Fibroblast of skin of left biceps (primary cell): ENCODE results near the gene C5orf58.

Experiments used
- DNase-seq, 2 experiments: peaks; one replicate each; pipeline ENCODE4 v3.0.0-alpha.2; 2013; ENCODE audit warnings: low read depth in 2 of 2

C5orf58 gene

DNA sequence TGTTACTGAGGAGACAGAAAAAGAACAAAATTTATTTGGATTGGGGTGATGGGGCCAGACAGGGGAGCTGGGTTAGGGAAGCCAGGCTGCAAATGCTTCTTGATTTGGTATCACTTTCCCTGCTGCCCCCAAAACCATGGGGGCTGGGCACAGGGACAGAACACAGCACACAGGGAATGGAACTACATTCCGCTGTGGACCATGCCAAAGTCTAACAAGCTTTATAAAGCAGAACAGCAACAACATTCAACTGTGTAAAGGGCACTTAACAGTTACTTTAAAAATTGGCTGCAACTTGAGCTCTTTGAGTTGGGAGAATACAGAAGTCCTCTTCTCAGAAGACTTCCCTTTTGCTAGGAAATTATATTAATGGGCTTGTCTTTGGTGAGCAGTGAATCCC lies 23.8 kb downstream of the C5orf58 start:
- no peak for DNase-seq

DNA sequence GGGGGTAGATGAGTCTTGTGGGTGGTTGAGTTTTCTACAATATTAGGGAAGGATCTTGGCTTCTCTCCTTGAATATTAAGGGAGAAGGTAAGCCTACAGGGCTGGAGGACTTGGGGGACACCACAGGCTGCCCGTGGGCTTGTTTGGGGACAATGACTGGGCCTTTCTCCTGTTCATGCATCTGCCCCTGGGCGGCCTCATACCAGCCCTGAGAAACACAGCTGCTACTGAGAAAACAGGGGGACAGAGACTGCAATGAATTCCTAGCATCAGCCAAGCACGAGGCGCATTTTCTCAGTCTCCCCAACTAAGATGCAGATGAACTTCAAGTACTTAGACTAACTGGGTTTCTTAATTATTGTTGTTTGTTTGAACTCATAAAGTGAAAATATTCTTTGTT lies 24.6 kb downstream of the C5orf58 start:
- DNase-seq, result no peak

DNA sequence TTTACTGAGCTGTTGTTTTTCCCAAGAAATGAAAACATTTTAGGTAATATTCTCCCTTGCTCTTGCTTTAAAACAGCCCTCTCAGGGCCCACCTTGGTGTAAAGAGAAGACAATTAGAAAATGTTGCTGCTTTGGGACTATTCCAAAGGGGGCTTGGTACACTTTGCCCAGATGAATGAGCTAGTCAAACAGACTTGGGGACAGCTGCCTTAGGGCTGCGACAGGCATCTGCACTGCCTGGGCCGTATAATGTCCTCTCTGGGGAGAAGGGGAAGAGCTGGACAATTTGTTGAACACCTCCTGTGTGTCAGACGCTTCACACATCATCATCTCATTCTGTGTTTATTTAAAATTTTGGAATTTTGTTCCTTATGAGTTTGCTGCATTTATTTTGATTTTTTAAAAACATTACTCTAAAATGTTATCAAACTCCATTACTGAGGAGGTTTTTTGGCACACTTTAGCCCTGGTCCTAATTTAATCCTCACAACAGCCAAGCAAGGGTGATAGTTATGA lies 28.8 kb downstream of the C5orf58 start:
- no peak for DNase-seq

DNA sequence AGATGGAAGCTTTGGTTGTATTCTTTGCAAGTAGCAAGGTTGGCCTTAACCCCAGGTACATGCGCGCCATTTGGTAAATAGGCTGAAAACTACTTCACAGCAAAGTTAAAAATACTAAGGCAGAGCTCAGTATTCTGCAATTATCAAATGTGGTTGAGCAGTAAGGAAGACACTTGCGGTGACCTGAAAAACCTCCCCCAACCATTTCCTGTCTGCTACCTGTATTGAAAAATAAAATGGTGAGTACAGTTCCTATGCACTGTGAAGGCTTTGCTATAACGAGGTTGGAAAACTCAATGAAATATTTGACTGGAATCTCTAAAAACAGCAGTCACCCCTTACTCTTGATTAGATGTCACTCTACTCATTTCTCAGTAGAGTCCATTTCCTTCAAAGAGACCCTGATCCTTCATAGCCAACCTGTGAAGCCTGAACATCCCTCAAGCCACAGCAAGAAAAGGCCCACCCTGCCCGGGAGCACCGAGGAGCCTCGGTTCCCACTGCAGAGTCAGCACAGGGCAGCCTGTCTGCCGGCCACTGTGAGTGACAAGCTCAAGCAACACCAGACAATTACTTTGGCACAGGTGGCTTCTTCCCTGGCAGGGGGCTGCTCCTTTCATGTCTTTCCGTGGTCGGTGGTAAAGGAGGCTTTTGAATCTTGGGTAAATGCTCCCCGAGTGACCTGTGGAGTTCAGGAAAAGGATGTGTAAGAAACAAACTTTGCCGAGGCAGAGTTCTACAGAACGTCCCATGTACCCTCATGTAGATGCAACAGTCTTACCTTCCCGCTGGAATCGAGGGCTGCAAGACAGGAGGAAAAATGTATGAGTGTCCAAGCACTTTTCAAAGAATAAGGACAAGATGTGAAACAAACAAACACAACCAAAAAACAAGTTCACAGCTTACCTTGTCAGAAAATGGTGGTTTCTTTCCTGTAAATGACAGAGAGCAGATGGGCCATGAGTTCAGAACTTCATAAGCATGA lies 29.6 kb downstream of the C5orf58 start:
- DNase-seq, result no peak

DNA sequence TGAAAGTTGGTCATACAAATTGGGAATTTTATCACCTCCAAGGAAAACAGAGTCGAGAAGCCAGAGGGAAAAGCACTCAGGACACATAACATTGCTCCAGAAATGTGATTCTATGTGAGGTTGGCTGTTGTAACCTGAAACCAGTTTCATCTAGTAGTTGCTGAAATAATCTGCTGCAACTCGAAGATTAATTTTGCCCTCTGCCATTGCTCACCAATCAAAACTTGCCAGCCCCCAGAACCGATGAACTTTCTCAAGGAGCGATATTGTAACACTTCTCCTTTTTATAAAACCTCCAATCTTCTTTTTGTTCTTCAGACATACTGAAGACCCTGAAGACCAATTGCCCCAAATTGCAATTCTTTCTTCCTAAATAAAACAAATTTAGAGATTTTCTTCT lies 31.1 kb downstream of the C5orf58 start:
- no peak for DNase-seq

DNA sequence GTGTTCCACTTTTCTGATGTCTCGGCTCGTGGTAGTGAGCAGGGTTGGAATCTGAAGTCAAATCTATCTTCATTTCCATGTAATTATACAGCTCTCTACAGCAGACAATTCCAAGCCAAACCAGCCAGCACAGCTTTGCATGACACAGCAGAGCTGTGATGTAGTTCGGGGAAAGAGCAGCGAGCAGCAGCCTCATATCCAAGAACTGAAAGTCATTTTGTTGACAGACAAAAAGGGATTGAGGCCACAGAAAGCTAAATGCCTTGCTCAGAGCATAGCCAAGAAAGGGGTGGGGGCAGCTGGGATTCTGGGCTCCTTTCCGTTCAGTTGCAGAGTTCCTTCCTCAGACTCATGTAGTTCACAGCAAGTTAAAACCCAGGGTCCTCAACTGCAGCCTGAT lies 32.7 kb downstream of the C5orf58 start:
- no peak for DNase-seq

DNA sequence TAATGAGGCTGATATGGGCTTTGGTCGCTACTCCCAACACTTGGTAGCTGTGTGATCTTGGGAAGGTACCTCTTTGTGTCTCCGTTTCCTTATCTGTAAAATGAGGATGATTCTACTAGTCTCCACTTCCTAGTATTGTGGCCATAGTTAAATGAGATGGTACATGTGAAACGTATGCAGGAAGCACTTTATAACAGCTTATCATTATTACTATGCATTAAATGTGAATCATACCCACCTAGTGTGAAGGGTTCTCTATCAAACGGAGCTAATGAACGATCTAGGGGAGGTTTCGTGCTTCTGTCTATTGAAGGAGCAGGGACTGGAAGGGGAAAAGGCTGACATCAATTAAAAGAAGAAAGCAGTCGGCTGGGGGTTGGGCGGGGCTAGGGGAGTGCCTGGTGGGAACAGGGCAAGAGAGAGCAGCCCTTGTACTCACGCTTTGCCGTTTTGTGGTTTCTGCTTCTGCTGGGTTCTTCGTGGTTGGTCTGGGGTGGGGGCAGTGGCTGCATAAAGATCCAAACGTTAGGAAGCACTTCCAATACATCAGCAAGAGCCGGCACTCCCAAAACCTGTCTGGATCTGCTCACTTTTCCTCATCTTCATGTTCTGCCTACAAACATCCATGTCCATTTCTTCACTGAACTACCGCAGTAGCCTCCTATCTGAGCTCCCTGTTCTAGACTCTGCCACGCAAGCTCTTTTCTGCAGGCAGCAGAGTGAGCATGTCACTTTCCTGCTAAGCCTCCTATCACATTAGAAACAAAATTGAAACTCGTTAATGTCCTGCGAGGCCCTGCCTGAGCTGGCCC lies 34.0 kb downstream of the C5orf58 start:
- no peak for DNase-seq

DNA sequence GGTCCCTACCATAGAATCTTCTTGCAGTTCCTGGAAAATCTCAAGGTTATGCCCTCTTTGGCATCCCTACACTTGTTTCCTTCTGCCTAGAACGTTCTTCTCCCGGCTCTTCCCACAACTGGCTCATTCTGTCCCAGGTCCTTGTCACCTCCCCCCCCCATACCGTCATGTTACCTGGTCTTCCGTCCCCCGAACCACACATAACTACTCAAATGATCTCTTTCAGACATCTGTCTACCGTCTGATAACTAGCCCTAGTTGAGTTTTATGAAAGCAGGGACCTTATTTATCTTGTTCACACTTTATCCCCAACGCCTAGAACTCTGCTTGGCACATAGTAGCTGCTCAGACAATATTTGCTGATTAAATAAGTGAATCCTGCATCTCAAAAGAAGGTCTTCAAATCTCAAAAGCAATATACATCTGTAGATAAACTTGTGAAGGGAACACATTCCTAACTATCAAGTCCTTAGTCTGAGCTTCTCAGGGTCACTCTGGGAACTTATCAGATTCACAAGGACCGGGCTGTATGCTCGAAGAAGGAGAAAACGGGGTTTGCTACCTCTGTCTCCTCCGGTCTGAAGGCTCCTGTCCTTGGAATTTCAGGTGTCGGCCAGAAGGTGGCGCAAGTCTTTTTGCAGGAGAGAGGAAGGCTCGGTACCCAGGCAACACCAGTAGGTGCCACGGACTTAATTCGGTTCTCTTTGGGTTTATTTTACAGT lies 34.8 kb downstream of the C5orf58 start:
- DNase-seq, result peak; percentile 11 to 17

DNA sequence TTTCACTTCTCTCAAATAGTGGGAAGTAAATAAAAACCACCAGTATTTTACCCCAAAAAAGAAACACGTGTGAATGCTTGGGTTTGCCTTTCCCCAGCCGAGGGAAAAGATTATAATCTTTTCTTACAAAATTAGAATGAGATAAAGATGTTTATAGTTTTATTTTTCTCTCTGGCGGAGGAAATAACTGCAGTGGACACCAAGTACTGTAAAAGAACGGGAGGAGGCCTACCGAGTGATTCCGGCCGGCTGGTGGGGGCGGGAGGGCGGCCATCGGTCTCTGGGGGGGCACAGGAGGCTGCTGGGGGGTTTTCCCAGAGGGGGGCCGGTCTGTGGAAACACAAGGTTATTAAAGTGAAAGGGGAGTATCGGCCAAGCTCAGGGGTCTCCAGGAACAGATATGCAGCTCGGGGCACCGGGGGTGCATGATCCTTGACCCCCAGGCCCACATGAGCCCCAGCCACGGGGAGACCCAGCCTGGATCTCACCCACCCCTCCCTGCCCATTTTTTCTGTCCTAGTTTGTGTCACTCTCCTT lies 35.4 kb downstream of the C5orf58 start:
- DNase-seq, result no peak

DNA sequence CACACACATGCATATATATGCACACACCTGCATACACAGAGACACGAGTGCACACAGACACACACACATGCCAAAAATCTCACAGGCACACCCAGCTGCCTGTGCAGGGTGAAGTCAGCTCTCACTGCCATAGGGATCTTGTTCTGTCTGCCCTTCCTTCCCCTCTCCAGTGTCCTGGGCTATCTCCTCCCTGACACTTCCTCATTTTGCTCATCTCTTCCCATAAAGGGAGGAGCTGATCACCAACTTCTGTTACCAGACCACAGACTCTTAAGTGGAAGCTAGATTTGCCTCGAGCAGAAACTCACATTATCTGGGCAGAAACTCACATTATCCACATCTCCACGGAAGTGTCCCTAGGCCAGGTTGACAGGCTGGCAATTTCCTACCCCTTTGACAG lies 36.1 kb downstream of the C5orf58 start:
- no peak for DNase-seq

DNA sequence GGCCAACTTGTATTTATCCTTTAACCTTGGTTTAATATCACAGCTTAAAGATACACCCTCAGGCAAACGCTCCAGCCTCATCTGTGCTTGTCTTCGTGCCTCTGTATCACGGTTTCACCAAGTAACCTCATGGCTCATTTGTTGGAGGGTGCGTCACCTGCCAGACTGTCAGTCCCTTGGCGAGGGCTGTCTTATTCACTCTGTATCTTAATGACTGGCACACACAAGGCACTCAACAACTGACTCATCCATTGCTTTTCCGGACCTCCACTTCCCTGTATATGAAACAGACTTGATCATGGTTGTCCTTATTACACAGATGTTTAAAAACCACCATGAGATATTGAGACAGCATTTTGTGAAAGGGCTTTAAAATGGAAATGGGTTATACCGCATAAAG lies 36.8 kb downstream of the C5orf58 start:
- no peak for DNase-seq

DNA sequence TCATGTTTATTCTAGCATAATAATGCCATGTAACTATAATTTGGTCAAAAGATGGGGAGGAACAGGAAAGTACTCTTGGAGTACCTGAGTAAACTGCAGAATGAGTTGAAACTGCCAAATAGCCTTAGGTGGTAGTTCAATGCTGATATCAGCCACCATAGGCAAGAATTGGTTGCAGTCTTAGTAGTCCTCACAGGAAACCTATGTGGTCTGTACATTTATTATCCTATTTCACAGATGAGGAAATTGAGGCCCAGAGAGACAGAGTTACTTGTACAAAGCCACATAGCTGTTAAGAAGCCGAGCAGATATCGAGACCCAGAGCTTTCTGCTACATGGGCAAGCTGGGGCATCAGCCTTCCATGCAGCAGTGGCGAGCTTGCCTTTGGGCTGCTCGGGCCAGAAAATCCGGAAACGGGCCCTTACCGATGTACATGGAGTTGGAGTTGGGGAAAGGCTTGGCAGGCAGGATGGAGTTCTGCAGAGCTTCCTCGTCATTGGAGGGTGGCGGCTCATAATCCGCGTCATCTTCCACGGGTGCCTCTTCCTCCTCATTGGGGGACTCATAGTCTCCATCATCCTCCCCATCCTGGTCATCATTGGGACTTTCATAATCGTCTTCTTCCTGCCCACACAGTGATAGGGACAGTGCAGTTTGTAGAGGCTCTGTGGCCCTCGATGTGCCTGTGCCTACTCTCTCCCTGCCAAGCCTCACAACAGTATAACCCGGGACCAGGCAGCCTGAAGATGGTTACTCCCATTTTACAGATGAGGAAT lies 37.7 kb downstream of the C5orf58 start:
- no peak for DNase-seq

DNA sequence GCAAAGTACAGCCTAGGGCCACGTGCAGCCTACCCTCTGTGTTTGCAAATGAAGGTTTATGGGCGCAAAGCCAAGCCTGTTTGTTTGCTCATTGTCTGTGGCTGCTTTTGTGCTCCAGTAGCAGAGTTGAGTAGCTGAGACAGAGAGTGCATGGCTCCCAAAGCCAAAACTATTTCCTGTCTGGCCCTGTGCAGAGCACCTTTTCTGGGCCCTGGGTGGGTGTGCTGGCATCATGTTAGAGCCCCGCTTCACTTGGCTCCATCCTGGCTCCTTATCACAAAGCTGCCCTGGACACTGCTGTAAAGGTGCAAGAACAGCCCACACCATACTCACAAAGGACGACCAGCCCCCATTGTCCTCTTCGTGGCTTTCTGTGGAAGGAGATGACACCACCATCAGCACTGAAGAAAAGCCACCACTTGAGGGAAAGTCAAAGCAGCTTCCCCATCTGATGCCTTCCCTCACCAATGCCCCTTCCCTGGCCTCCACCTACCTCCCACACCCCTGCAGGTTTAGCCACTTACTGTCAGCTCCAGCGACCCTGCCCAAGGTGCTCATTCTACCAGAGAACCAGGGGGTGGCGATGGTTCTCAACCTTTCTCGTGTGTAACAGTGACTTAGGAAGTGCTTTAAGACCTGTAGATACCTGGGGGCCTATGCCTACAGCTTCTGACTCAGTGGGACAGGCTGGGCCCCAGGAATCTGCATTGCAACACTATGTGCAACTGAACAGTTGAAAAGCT lies 41.4 kb downstream of the C5orf58 start:
- DNase-seq, result no peak

DNA sequence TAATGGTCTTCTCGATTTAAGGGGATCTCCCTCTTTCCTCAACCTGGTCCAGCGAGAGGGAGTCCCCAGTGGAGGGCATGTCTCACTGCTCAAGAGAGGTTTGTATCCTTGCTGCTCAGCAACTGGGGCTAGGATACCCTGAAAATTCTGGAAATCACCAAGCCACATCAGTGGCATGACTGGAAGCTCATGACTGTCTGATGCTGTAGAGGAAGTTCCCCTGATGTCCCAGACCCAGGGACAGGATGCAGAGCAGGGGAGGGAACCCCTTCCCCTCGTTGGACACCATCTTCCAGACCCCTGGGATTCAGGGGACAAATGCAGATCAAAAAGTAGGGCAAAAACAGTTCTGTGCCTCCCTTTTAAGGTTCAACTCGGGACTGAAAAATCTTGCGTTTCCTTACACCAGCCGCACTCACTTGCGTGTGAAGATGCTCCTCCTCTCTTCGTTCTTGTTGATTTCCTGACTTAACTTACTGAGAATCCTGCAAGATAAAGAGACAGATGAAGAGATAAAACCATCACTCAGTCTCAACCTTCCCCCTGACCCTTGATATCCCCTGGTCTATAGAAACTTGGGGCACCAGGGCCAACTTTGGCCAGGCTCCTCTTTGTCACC lies 42.7 kb downstream of the C5orf58 start:
- no peak for DNase-seq

DNA sequence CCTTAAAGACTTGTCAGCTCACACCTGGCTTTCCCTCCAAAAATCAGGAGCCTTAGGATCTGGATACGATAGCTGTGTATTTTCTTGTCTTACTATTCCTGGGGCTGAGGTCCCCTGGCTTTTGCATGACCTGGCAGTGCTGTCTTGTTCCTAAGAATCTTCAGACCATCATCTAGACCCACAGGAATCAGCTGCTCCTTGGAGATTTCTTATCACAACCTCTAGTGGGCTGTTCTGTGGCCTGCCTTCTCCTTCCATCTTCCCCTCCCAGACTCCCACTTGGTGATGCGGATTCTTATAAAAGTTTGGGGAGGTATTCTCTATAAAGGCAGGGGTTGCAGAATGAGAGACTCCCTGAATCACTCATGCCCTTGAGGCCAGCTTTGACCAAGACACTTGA lies 43.4 kb downstream of the C5orf58 start:
- DNase-seq, result no peak

DNA sequence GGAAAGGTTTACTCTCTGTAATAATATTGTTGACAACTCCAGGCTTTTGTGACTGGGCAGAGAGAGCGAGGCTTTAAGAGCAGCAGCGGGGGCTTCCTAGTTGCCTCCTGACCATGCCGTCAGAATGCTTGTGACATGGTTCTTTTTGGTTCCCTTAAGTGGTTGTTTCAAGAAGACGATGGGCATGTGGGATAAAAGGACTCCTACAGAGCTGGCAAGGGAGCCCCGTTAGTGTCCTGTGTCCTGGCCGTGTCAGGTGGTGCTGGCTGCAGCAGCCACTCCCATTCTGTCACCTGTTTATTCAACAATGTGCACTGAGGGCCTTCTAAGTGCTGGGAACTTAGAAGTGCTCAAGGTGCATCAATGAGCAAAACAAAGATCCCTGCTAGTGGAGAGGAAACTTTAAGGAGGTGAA lies 45.1 kb downstream of the C5orf58 start:
- no peak for DNase-seq

DNA sequence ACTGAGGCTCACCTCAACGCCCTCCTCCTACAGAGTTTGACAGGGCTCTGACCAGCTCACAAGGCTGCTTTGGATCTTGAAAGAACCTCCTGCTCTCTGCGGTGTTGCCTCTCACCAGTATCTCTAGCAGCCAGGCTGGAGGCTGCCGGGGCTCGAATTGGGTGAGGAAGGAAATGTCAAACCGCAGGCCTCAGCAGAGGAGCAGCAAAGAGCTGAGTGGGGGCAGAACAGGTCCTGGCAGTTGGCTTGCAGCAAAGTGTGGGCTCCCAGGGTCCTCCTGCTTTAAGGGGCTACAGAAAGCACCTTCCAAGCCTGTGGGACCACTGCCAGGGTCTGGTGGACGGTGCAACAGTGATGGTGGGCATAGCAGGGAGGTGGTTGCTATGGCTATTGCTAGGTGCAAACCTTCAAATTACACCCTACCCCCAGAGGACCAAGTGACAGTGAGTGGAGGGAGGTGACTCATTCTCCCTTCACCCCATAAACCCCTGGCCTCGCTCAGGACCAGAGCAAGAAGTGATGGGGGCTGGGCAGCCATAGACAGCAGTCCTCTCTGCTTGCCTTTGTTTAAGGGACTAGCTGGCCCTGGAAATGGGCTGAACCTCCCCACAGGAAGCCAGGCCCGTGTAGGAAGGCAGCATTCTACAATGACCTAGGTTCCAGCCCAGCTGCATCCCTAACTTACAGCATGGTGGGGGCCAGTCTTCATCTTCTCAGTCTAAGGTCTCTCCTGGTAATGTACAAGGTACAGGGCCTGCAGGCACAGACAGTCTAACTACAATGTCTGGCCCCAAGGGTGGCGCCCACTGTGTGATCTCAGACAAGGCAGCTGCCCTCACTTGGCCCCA lies 46.0 kb downstream of the C5orf58 start:
- DNase-seq, result no peak

DNA sequence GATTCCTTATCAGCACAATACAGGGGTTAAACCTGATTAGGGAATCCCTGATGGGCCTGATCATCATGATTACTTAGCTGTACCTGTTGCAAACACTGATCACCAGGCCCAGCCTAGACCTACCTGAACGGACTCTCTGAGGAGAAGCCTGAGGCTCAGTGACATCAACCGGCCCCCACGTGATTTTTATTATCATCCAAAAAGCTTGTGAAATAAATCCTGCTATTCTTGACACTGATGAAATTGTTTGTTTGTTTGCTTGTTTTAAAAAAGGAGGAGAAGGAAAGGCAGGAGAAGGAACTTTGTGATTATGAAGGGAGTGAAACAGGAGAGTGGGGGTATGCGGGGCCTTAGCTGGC lies 46.7 kb downstream of the C5orf58 start:
- no peak for DNase-seq

DNA sequence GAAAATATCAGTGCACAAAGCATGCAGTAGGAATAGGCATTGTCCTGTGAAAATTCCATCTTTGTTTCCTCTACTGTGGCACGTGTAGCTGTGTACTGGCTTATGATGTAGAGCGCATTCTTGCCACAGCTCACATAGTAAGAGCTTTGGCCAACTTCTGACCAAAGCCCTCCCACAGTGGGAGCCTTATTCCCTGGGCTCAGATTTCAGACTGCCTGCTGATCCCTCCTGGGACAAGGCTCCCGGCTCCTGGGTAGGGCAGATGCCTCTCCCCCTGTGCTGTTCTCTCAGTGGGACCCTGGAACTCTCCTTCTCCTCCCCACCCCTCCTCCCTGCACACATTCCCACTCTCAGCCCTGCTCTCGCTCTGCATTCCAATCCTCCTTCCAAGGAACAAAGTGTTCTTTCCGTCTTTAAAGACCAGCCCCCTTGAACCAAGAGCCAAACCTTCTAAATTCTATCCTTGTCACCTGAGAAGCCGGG lies 47.3 kb downstream of the C5orf58 start:
- DNase-seq, result no peak
